ENCODE measurements around the gene DHX16. TPM values are rescaled to one million over a fixed set of nuclear protein-coding genes. Genes with fewer than 3 reads are reported as not detected.
"Not testable (repeated sequence)": the region's sequence is repeated elsewhere in the genome, so short reads cannot be mapped to it uniquely, and the experiment has no call there.

DHX16 gene
- 43.2 and 43.8 TPM in 2 replicates for total RNA-seq (2014; rRNA removed; shearing (Covaris generic))

DNA sequence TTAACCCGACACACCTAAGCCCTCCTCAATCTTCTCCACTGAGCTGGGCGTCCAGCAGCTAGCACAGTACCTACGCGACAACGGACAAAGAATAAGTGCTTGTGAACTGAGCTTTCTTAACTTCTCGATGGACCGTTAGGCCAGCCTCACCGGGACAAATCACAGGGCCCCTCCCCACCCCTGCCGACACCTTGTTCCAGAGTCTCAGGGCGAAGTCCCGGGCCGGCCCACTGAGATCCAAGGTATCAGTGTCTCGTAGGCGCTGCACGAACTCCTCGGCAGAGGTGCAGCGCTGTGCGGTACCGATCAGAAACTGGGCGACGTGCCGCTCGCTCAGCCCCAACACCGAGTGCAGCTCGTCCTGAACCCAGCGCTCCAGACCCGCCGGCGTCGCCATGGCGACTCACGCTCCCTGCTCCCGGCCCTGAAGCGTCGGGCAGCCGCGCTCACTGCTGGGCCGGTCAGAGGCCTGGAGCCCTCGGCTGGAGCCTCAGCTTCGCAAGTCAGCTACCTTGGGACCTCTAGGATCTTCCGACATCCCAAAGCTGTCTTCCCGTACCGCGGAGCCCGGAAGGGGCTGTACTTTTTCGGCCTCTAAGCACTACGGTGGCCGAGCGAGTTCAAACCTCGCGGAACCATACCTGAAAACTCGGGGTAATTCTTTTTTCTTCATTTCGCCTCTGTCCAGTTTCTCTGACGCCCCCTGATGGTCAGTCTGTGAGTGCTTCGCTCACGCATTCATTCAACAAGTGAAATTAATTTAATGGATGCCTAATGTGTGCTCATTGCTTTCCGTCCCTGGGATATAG, at the start of gene DHX16:
TSS of gene DHX16 (minus strand) at position 562 of the 809 bp plus-strand sequence. CDS start at position 397, 165 bp downstream.
- peak; percentile 98 for DNase-seq (ENCODE audit: low spot score)

DNA sequence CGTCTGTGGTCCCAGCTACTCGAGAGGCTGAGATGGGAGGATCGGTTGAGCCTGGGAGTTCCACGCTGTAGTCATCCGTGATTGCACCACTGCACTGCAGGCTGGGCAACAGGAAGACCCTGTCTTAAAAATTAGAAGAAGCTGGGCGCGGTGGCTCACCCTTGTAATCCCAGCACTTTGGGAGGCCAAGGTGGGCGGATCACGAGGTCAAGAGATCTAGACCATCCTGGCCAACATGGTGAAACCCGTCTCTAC, 49.1 kb upstream of the DHX16 start:
- not testable (repeated sequence) for DNase-seq (ENCODE audit: low spot score)

DNA sequence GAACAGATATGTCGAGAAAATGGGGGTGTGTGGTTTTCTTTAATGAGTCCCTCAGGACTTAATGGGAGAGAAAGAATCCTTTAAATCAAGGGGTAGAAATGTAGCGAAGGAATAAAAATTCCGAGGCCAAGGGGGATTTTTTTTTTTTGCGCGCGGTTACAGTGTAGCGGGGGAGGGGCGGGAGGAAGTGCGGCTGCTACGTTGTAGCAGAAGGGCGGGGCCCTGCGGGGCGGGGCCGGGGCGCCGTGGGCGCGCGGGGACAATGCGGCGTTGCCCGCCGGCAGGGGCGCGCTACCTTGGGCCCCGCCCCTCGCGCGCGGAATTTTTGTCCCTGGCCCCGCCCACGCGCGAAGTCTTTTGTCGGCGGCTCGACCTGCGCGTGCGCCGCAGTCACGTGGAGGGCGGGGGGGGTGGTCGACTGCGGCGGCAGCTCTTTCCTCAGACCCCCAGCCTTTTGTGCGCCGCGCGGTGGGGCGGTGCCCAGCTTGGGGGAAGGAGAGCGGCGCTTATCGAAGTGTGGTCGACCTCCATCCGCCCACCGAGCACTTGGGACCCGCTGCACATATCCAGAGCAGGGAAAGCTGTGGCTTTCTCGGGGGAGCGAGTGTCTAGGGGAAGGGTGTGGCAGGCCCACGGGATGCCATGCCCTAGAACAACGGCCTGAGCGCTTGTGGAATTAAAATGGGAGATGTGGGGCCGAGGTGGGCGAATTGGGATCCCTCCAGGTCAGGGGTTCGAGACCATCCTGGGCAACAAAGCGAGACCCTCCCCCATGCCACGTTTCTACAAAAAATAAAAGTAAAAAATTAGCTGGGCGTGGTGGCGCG, 48.6 kb upstream of the DHX16 start:
- DNase-seq (ENCODE audit: low spot score) = peak; percentile 89

DNA sequence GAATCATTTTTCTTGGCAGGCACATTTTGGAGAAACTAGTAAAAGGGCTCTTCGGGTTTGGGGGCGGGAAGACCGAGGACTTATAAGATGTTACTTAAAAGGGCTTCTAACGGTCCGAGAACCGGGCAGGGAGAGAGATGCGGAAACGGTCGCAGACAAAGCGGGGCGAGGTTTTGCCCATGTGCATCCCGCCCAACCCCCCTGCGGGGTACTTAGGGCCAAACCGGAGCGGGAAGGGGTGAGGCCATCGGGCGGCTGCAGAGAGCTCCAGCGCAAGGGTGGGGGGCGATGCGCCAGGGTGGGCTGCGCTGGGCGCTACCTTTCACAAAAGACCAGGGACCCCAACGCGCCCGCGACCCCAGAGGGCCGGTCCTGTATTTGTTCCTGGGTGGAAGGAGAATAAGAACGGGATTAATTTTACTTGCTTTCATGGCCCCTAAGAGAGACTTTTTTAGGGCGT, 48.0 kb upstream of the DHX16 start:
- peak; percentile 68 for DNase-seq (ENCODE audit: low spot score)

DNA sequence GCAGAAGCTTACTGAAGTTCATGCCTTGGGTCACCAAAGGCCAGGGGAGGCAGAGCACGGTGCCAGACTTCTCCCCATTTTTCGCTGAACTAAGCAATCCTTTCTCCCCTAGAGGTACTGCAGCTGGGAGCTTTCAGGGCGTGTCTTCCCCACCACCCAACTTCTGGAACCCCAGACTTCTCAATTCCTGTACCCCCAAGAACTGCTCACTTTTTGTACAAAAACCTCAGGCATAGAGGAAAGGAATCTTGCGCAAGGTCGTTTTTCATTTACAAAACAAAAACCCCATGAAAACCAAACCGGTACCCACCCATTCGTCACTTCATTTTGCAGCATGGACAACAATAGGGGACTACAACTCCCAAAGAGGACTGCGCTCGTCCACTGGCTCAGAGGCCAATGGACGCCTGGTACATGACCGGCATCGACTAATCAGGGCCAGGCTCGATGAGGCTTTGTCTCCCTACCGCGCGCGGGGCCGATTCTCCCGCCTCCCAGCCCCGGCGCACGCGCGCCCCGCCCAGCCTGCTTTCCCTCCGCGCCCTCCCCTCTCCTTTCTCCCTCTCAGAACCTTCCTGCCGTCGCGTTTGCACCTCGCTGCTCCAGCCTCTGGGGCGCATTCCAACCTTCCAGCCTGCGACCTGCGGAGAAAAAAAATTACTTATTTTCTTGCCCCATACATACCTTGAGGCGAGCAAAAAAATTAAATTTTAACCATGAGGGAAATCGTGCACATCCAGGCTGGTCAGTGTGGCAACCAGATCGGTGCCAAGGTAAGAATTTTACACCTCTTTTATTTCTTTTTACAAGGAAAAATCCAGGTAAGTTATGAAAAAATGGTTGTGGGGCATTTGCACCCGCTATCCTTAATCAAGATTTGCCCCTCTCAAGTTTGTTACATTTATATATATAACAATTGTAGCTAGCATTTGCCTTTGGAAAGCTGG, 47.3 kb upstream of the DHX16 start, which contains the start of gene TUBB:
TSS of gene TUBB (plus strand) at position 562 of the 947 bp plus-strand sequence. CDS start at position 717, 155 bp downstream.
- DNase-seq (ENCODE audit: low spot score) = peak; percentile 99

DNA sequence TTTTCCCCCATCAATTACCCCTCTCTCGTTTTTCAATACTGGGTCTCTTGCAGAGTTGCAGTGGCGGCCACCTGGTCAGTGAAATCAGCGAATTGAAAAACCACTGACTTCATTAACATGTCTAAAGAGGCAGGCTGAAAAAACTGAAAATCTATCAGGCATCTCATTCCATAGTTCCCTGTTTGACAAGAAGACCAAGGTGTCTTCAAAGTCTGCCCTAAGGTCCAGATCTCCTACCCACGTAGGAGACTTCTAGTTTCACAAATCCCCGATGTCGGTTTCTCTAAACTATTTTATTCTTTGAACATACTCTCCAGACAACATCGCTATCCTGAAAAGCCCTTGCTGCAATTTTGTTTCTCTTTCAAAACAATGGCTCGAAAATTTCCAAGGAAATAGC, 46.5 kb upstream of the DHX16 start:
- no peak for DNase-seq (ENCODE audit: low spot score)

DNA sequence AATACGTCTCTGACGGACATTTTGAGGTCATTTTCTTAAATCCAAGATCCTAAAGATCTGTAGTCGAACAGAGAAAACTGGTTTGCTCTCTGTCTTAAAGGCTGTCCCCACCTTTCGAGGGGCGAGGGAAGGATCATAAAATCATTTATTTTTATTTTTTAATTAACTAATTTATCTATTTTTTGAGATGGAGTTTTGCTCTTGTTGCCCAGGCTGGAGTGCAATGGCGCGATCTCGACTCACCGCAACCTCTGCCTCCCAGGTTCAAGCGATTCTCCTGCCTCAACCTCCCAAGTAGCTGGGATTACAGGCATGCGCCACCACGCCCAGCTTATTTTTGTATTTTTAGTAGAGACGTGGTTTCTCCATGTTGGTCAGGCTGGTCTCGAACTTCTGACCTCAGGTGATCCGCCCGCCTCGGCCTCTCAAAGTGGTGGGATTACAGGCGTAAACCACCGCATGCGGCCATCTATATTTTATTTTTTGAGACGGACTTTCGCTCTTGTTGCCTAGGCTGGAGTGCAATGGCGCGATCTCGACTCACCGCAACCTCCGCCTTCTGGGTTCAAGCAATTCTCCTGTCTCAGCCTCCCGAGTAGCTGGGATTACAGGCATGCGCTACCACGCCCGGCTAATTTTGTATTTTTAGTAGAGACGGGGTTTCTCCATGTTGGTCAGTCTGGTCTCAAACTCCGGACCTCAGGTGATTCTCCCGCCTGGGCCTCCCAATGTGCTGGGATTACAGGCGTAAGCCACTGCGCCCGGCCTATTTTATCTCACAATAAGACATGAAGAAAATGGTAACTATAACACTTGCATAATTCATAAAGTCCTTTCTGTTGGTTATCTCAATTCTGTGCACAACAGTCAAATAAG, 45.3 kb upstream of the DHX16 start:
- DNase-seq (ENCODE audit: low spot score) = not testable (repeated sequence)

DNA sequence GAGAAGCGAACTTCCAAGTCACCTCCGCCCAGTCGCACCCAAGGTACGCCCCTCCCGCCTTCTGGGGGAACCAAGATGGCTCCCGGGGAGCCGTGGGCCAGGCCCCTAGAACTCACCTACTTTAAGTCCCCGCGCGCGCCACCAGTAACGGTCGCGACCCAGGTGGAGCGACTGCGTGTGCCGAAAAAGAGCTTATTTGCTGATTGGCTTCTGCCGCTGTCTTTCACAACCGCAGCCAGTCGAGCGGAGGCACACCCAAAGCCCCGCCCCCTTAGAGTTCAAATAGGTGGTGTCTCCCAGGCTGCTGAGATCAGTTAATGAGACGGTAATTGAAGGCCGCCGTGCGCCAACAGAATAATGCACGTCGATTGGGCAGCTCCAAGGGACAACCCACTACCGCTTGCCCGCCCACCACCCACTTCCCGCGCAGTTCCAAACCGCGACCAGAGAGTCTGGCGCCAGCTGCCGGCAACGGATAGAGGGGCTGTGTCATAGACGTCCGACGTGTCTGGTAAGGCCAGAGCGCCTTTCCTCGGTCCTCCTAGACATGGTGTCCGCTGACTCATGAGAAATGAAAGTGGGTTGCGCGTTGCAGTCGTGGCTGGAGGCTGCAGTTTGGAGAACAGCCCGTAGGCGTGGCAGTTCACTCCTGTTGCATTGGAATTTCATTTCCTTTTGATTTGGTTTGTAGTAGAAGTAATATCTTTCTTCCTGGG, 44.5 kb upstream of the DHX16 start, which contains the start of gene MDC1:
TSS of gene MDC1 (minus strand) at position 153 of the 716 bp plus-strand sequence. CDS start 2,106 bp downstream, outside the sequence.
- DNase-seq (ENCODE audit: low spot score) = peak; percentile 99

DNA sequence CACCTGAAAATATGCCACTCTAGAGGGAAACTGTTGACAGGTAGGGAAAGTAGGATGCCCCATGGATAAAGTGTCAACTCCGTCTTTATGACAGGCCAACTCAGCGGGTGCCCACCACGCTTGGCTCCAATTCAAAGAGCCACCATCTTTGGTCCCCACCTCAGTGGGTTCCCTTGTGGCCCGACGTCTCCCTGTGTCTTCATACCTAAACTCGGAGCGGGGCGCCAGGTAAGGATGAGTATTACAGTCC, 44.0 kb upstream of the DHX16 start:
- DNase-seq (ENCODE audit: low spot score) = no peak

DNA sequence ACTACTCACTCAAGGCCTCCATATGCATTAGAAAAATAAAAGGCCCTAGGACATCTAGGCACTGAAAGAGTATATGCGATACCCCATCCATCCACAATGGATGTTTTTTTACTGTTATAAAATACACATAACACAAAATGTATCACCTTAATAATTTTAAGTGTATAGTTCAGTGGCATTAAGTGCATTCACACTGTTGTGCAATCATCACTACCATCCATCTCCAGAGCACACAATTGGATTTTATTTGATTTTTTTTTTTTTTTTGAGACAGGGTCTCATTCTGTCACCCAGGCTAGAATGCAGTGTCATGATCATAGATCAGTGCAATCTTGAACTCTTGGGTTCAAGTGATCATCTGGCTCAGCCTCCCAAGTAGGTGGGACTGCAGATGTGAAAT, 41.5 kb upstream of the DHX16 start:
- DNase-seq (ENCODE audit: low spot score) = no peak

DNA sequence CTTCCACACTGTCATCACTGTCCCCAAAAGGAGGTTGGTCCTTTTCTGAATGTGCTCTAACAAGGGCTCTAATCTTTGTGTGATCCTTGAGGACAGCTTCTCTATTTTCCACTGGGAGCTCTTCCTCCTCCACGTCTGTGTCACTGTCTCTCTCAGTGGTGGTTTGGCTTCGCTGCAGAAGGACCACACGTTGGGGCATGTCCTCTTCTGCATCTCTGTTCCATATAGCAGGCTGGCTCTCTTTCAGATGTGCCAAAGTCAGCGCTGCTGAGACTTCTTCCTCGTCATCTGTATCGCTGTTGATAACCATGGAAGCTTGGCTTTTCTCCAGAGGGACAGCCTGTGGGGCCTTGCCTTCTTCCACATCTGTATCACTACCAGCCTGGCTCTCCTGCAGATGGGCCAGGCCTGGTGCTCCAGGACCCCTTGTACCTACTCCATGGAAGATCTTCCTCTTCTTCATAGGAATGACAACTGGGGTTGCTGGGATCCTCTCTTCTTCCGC, 39.7 kb upstream of the DHX16 start:
- no peak for DNase-seq (ENCODE audit: low spot score)

DNA sequence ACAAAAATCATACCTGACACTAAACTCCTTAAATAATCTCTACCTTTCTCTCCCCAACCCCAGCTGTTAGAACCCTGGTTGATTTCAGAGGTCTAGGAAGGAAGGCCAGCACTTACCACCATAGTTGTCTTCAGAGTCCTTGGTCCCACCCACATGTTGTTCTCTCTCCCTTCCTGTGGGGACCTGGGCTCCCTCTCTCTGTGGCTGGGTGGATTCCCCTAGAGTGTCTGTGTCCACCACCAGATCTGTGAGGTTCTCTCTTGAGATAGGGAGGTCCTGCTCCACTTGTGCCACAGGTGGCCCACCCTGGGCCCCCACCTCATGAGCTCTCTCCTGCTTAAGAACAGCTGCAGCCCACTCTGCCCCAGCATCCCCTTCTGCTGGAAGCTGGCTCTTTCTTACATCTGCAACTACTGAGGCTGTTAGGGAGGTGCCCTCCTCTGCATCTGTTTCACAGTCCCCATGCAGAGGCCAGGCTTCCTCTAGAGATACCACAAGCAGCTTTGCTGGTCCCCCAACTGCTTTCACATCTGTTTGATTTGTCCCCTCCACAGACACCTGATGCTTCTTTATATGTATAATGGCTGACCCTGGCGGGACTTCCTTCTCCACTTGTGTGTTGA, 39.1 kb upstream of the DHX16 start:
- DNase-seq (ENCODE audit: low spot score) = no peak

DNA sequence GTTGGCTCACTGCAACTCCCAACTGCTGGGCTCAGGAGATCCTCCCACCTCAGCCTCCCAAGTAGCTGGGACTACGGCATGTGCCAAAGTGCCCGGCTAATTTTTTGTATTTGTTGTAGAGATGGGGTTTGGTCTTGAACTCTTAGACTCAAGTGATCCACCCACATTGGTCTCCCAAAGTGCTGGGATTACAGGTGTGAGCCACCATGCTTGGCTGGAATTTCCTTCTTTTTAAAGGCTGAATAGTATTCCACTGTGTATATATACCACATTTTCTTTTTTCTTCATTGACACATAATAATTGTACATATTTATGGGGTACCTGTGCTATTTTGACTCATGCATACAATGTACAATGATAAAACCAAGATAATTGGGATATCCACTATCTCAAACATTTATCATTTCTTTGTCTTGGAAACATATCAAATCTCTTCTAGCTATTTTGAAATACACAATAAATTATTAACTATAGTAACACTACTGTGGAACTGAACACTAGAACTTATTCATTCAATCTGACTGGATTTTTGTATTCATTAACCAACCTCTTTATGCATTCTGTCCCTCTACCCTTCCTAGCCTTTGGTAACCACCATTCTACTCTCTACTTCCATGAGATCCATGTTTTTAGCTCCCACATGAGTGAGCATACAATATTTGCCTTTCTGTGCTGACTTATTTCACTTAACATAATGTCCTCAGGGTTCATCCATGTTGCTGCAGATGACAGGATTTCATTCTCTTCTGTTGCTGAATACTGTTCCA, 36.5 kb upstream of the DHX16 start:
- no peak for DNase-seq (ENCODE audit: low spot score)

DNA sequence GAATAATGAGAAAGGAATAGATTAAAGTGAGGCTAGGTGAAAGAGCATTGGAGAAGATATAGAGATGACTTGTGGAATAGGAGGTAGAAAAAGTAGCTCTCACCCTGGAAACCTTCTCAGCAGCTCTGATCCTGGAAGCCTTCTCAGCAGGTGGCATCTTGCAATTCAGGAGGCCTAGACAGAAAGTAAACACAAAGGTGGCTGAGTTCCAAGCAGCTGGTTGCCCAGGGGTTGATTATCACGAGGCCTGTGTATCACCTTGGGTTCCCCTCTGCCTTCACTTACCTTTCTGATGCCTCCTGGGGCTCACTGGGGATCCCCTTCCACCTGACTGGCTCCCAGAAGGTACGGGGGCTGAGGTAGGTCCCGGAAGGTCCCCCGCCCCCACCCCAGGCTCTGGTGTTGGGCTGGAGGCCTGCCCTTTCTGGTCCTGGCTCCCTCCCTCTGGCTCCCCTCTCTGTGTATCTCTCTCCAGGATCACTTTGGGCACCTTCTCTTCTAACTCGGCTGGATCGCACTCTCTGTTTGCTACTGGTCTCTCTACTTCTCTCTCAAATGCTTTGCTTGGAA, 34.6 kb upstream of the DHX16 start:
- DNase-seq (ENCODE audit: low spot score) = peak; percentile 42

DNA sequence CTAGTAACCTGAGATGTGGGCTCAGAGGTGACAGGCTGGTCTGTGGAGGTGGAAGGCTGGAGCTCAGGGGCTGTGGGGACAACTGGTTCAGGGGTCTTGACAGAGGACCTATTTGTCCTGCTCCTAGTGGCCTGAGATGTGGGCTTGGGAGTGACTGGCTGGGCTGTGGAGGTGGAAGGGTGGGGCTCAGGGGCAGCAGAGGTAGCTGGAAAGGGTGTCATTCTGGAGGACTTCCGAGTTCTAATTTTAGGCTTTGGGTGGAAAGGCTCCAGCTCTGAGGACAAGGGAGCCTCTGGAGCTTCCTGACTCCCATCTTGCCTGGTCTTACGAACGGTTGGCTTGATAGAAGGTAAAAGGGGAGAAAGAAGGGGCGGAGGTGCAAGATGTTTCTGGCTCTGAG, 32.8 kb upstream of the DHX16 start:
- DNase-seq (ENCODE audit: low spot score) = no peak

DNA sequence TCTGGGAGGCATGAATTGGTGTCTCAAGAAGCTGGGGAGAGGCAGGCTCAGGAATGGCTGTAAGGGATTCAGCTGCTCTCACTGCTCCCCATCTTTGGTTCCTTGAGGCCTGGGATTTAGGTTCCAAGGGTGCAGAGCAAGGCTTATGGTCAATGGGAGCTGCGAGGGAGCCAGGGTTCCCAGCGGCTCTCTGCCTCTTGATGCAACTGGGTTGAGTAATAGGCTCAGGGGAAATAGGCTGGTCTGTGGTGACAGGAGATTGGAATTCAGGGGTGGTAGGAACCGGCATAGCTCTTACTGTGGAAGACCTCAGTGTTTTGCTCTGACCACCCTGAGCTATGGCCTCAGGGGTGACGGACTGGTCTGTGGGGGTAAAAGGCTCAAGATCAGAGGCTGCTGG, 31.0 kb upstream of the DHX16 start:
- no peak for DNase-seq (ENCODE audit: low spot score)

DNA sequence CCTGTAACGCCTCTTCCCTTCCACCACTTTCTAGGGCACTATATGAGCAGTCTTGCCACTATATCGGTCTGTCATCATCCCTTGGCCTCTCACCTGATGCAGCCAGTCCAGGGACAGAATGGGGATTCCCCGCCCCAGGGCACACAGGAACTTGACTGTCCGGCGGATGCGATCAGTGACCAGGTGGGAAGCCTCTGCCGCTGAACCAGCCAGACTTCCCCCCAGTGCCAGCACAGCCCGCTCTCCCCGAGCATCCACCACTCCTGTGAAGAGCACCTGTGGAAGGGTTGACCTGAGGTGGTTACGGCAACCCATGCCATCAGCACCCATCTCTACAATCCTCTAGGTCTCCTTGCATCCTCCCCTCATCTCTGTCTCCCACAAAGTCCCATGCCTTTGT, 30.2 kb upstream of the DHX16 start:
- DNase-seq (ENCODE audit: low spot score) = no peak

DNA sequence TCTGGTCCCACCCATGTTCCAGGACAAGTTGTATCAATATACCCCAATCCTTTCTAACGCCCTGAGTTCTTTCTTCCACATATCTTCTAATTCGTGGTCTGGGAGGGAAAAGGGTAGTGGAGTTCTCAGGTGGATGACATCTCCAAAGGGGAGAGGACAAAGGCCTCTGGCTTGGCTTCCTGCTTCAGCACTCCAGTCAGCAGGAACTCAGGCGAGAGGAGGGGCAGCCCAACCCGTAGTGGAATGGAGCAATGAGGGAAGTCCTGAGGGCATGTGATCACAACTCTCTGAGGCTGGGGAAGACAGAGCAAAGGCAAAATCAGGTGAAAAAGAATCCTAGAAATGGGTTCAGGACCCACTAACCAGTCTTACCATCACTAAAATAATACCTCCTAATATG, 27.5 kb upstream of the DHX16 start:
- no peak for DNase-seq (ENCODE audit: low spot score)

Data from HT-29 (cell line).